Neutrophil (primary cell): Measurements from ENCODE around the gene LOXL4.

Experiments used
- H3K27ac ChIP-seq: fragments of 200-600 bp; sonication (generic); 2 replicates; pipeline ENCODE4 v1.5.1; 2016; ENCODE audit warnings: mild to moderate bottlenecking, moderate library complexity
- H3K27me3 ChIP-seq: fragments of 200-600 bp; sonication (generic); 2 replicates; pipeline ENCODE4 v1.6.0; 2016; ENCODE audit warnings: mild to moderate bottlenecking
- H3K36me3 ChIP-seq: fragments of 200-600 bp; sonication (generic); 2 replicates; pipeline ENCODE4 v1.5.1; 2017
- H3K4me1 ChIP-seq, 2 experiments: fragments of 200-600 bp in 1 of 2; sonication (generic) in 1 of 2; 1 replicate in 1 of 2; 2 replicates in 1 of 2; pipeline versions ENCODE4 v1.5.1 to v1.6.1; 2013 to 2016; ENCODE audit warnings: low read depth in 1 of 2, low read length in 1 of 2, mild to moderate bottlenecking in 1 of 2, moderate library complexity in 1 of 2; ENCODE audit not compliant: control insufficient read depth in 1 of 2, insufficient read depth in 1 of 2
- H3K4me3 ChIP-seq, 2 experiments: fragments of 200-600 bp in 1 of 2; sonication (generic) in 1 of 2; 1 replicate in 1 of 2; 2 replicates in 1 of 2; pipeline ENCODE4 v1.5.1; 2013 to 2016; ENCODE audit warnings: low read depth in 1 of 2, low read length in 1 of 2, mild to moderate bottlenecking in 1 of 2, moderate library complexity in 1 of 2
- H3K9me3 ChIP-seq: fragments of 200-600 bp; sonication (generic); 2 replicates; pipeline ENCODE4 v1.5.1; 2016
- TF ChIP-seq, protein P1 (sequence below): fragments of 200-600 bp; sonication (generic); IDR thresholded peaks from 2 replicates; pipeline ENCODE4 v1.5.1; 2016; ENCODE audit warnings: antibody characterized with exemption

LOXL4 gene

DNA sequence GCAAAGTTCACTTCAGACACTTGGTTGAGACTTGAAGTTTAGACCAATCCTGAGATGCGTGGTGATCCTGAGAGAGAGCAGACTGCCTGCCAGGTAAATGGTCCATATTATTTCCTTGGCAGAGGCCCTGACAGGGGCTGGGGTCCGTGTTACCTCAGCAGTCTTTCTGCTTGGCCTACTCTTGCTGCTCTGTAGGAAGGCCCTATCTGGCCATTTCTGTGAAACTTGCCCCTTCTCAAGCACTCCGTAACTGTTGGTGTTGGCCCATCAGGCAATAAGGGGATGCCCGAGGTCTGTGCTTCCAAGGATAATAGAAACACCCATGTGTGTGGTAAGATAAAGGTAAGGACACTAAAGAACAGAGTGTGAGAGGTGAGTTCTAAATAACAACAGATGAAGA lies 20.0 kb downstream of the LOXL4 start:
- peaks cover 92% of the 10 kb centered on the region for H3K36me3 ChIP-seq
- H3K27me3 ChIP-seq = no peaks in the 10 kb centered on the region
- TF ChIP-seq, protein P1, sequence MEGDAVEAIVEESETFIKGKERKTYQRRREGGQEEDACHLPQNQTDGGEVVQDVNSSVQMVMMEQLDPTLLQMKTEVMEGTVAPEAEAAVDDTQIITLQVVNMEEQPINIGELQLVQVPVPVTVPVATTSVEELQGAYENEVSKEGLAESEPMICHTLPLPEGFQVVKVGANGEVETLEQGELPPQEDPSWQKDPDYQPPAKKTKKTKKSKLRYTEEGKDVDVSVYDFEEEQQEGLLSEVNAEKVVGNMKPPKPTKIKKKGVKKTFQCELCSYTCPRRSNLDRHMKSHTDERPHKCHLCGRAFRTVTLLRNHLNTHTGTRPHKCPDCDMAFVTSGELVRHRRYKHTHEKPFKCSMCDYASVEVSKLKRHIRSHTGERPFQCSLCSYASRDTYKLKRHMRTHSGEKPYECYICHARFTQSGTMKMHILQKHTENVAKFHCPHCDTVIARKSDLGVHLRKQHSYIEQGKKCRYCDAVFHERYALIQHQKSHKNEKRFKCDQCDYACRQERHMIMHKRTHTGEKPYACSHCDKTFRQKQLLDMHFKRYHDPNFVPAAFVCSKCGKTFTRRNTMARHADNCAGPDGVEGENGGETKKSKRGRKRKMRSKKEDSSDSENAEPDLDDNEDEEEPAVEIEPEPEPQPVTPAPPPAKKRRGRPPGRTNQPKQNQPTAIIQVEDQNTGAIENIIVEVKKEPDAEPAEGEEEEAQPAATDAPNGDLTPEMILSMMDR = no peak

DNA sequence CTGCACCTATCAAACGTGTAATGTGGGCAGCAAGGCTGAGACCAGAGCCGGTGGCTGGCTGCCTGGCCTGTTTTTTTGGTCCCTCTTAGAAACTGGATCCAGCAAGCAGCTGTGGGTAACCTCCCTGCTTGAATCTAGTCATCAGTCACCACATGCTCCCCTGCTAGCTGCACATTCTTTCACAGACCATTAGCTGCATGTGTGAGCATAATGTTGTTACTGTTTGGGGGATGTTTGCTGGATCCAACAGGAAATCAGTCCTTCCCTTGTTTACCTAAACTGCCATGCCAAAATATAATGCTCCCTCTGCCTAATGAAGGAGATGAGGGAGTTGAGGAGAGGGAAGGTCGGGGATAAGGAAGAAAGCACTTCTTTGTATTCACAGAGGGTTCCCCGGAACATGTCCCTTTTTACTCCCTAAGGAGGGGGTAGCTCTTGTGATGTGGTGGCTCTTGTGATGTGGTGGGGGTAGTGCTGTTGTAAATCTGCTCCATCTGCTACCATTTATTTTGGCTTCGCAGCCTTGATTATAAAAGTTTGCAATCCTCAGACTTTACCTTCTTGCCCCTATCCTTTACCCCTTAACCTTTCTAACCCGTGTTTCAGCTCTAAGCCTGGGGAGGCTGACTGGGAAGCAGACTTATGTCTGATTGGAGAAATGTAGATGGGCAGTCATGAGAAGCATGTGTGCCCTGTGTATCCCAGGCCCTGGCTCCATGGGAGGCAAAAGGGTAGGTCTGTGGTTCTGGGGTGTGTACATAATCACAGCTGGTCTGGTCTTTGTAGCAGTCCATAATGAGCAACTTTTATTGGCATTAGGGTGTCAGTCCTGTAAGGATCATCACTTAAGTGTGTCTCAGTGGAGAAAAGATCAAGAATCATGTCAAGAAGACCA lies 20.8 kb downstream of the LOXL4 start:
- TF ChIP-seq, protein P1 = no peak
- Histone ChIP-seq H3K27me3 (no peaks in the 10 kb centered on the region), H3K27ac (no peak overlapping the region), H3K9me3 (no peaks in the 10 kb centered on the region), H3K4me3 (no peak overlapping the region), H3K36me3 (peaks cover 94% of the 10 kb centered on the region), H3K4me1 (no peaks in the 10 kb centered on the region)

More for the DNA sequence above, 20.0 kb downstream of the LOXL4 start:
- no peak overlapping the region for H3K27ac ChIP-seq
- H3K4me3 ChIP-seq = no peak overlapping the region
- H3K9me3 ChIP-seq = no peaks in the 10 kb centered on the region
- H3K4me1 ChIP-seq = no peaks in the 10 kb centered on the region

DNA sequence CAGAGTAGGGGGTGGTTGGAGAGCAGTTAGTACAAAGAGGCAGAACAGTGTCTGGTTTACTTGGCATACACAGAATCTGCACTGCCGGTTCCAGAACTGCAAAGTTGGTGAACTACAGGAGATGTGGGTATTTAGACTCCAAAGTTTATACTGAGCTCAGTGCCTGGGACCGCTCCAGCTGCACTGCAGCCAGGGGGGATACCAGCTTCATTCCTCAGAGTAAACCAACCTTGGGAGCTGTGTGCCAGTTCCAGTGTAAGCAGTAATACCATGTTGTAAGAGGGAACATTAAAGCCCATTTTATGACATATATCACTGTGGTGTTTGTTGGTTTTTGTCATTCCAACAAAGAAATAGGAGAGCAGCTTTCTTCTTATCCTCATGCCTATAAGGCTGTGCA lies 23.4 kb downstream of the LOXL4 start:
- H3K27ac ChIP-seq = no peak overlapping the region
- H3K4me1 ChIP-seq = no peaks in the 10 kb centered on the region
- H3K27me3 ChIP-seq = no peaks in the 10 kb centered on the region
- TF ChIP-seq, protein P1 = no peak
- peaks cover 87% of the 10 kb centered on the region for H3K36me3 ChIP-seq
- no peaks in the 10 kb centered on the region for H3K9me3 ChIP-seq
- H3K4me3 ChIP-seq = no peak overlapping the region

DNA sequence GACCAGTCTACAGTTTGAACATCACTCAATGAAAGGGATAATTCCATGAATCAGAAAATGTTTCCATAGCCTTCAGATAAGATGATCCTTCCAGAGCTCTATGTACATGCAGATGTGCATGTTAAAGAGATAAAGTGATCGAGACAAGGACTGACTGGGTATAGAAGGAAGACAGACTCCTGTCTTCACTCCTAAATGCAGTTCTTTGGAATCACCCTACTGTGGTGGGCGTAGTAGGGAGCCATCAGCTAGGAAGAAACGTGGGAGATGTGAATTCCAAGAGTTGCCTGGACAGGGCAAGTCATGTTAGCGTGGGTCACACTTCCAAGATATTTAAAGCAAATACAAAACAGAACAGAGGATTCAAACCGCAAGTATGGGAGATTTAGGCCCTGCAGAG lies 23.9 kb downstream of the LOXL4 start:
- H3K9me3 ChIP-seq = no peaks in the 10 kb centered on the region
- TF ChIP-seq, protein P1 = no peak
- no peaks in the 10 kb centered on the region for H3K4me1 ChIP-seq
- H3K36me3 ChIP-seq = peaks cover 87% of the 10 kb centered on the region
- no peak overlapping the region for H3K4me3 ChIP-seq
- H3K27ac ChIP-seq = no peak overlapping the region
- H3K27me3 ChIP-seq = no peaks in the 10 kb centered on the region

DNA sequence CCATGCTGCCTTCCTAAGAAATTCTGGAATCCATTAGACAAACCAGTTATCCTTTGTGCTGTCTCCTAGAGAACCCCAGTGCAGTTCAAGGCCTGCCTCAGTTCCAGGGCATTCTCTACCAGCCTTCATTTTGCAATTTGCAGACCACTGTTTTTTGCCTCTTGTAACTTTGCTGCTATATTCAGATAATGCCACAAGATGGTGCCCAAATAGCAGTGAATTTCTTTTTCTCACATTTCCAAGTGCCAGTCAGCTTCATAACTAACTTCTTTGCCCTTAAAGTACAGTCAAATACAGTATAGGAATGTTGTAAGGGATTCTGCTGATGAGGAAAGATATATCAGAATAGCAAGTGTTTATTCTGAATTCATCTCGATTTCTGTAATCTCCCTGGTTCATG lies 25.2 kb downstream of the LOXL4 start:
- TF ChIP-seq, protein P1 = no peak
- Histone ChIP-seq H3K27me3 (no peaks in the 10 kb centered on the region), H3K4me1 (no peaks in the 10 kb centered on the region), H3K27ac (no peak overlapping the region), H3K36me3 (peaks cover 87% of the 10 kb centered on the region), H3K9me3 (no peaks in the 10 kb centered on the region), H3K4me3 (no peak overlapping the region)
